ENCODE measurements around the gene RAB34.

- TF ChIP-seq, protein P1, sequence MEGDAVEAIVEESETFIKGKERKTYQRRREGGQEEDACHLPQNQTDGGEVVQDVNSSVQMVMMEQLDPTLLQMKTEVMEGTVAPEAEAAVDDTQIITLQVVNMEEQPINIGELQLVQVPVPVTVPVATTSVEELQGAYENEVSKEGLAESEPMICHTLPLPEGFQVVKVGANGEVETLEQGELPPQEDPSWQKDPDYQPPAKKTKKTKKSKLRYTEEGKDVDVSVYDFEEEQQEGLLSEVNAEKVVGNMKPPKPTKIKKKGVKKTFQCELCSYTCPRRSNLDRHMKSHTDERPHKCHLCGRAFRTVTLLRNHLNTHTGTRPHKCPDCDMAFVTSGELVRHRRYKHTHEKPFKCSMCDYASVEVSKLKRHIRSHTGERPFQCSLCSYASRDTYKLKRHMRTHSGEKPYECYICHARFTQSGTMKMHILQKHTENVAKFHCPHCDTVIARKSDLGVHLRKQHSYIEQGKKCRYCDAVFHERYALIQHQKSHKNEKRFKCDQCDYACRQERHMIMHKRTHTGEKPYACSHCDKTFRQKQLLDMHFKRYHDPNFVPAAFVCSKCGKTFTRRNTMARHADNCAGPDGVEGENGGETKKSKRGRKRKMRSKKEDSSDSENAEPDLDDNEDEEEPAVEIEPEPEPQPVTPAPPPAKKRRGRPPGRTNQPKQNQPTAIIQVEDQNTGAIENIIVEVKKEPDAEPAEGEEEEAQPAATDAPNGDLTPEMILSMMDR (tag by site-specific recombination; IDR thresholded peaks at IDR 0.05) = no peak
- TF ChIP-seq ZNF776 (tag by site-specific recombination; IDR thresholded peaks at IDR 0.05; ENCODE audit: borderline replicate concordance) (no peak), ZBTB11 (tag by site-specific recombination; conservative IDR thresholded peaks at IDR 0.05; ENCODE audit: low read depth) (no peak), TCF7L2 (IDR thresholded peaks at IDR 0.05; ENCODE audit: borderline replicate concordance, low read depth, low read length) (no peak), ZBTB17 (tag by site-specific recombination; IDR thresholded peaks at IDR 0.05) (no peak), ZNF513 (tag by site-specific recombination; IDR thresholded peaks at IDR 0.05) (no peak)
- TF ChIP-seq, protein P2, sequence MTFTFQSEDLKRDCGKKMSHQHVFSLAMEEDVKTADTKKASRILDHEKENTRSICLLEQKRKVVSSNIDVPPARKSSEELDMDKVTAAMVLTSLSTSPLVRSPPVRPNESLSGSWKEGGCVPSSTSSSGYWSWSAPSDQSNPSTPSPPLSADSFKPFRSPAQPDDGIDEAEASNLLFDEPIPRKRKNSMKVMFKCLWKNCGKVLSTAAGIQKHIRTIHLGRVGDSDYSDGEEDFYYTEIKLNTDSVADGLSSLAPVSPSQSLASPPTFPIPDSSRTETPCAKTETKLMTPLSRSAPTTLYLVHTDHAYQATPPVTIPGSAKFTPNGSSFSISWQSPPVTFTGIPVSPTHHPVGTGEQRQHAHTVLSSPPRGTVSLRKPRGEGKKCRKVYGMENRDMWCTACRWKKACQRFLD (tag by site-specific recombination; IDR thresholded peaks at IDR 0.05) = no peak
These were observed 49.8 kb downstream of the RAB34 start for GRCh38 chr17:28667870-28668269.

Data from HEK293 (cell line).